Spleen (tissue), 7 donors: ENCODE measurements around the gene NACAD.

Experiments used
- CTCF ChIP-seq, 11 experiments: fragments of 200-600 bp in 7 of 11; fragments of 450-650 bp in 4 of 11; sonication (generic) in 4 of 11; IDR thresholded peaks in 8 of 11; conservative IDR thresholded peaks in 3 of 11; 1 replicate in 7 of 11; 2 replicates in 4 of 11; pipeline versions ENCODE4 v1.4.0 to v1.8.0; 2016 to 2021; ENCODE audit warnings: antibody characterized with exemption in 11 of 11, inconsistent platforms in 4 of 11, mild to moderate bottlenecking in 1 of 11
- POLR2A ChIP-seq, 3 donors: fragments of 450-650 bp; IDR thresholded peaks; one replicate each; pipeline ENCODE4 v1.5.1; 2017; ENCODE audit warnings: antibody characterized with exemption in 3 of 3, mild to moderate bottlenecking in 1 of 3
- POLR2AphosphoS5 ChIP-seq, 3 donors: sonication (generic); formaldehyde crosslinking; IDR thresholded peaks; one replicate each; pipeline ENCODE4 v1.5.1; 2017; ENCODE audit warnings: antibody characterized with exemption in 3 of 3
- donor health status: DM: no; HTN: no; CAD: no; lungs with moderate emphysema.
- donor health status: DM: no; HTN: no; CAD: no.
- donor health status: DM: no; HTN: no; CAD: no.

GRCh38 chr7:45088821-45089340, at the start of gene NACAD:
- TF ChIP-seq CTCF (IDR thresholded peaks at IDR 0.05 in 8 of 11, conservative IDR thresholded peaks at IDR 0.05 in 3 of 11) = no peak
- TF ChIP-seq POLR2A (IDR thresholded peaks at IDR 0.05) = no peak
- peak in 1 of 3 donors; percentile 59 for TF ChIP-seq POLR2AphosphoS5 (IDR thresholded peaks at IDR 0.05)
